GM12891 (cell line): ENCODE results near the gene CD48. TPM values are rescaled to one million over a fixed set of nuclear protein-coding genes. Genes with fewer than 3 reads are reported as not detected.

ENCODE experiments used
- DNase-seq: peaks from one replicate; pipeline ENCODE4 v3.0.0; 2011; ENCODE audit warnings: low spot score; ENCODE audit not compliant: insufficient read length
- FAIRE-seq: peaks from 2 replicates; lab custom pipeline; 2011; peaks lifted over from hg19 to GRCh38; lab: Jason Lieb, UNC
- PAX5 ChIP-seq: IDR thresholded peaks from 2 replicates; pipeline ENCODE4 v1.6.1; 2011; ENCODE audit warnings: low read length, moderate library complexity, mild to moderate bottlenecking; ENCODE audit not compliant: insufficient read depth, severe bottlenecking
- POLR2A ChIP-seq: IDR thresholded peaks from 2 replicates; pipeline ENCODE4 v1.6.1; 2011; ENCODE audit warnings: low read depth, low read length, control low read depth
- POLR2AphosphoS5 ChIP-seq: IDR thresholded peaks from 2 replicates; pipeline ENCODE4 v1.6.1; 2011; ENCODE audit warnings: low read depth, low read length, control low read depth
- POU2F2 ChIP-seq: IDR thresholded peaks from 2 replicates; pipeline ENCODE4 v1.6.1; 2011; ENCODE audit warnings: low read depth, mild to moderate bottlenecking, control low read depth, low read length, moderate library complexity
- SPI1 ChIP-seq: IDR thresholded peaks from 2 replicates; pipeline ENCODE4 v1.6.1; 2011; ENCODE audit warnings: low read depth, low read length, control low read depth
- TAF1 ChIP-seq: IDR thresholded peaks from 2 replicates; pipeline ENCODE4 v1.6.1; 2011; ENCODE audit warnings: low read depth, low read length, control low read depth
- polyA plus RNA-seq: library from polyadenylated mRNA; unstranded; fragments of >200 nt; gene quantifications from one replicate; pipeline ENCODE4 v1.2.1, GENCODE V29; 2012; ENCODE audit warnings: low read depth, missing spikeins, inconsistent platforms; ENCODE audit not compliant: missing spikeins

The CD48 gene, protein sequence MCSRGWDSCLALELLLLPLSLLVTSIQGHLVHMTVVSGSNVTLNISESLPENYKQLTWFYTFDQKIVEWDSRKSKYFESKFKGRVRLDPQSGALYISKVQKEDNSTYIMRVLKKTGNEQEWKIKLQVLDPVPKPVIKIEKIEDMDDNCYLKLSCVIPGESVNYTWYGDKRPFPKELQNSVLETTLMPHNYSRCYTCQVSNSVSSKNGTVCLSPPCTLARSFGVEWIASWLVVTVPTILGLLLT
- 614 TPM for polyA plus RNA-seq

DNA sequence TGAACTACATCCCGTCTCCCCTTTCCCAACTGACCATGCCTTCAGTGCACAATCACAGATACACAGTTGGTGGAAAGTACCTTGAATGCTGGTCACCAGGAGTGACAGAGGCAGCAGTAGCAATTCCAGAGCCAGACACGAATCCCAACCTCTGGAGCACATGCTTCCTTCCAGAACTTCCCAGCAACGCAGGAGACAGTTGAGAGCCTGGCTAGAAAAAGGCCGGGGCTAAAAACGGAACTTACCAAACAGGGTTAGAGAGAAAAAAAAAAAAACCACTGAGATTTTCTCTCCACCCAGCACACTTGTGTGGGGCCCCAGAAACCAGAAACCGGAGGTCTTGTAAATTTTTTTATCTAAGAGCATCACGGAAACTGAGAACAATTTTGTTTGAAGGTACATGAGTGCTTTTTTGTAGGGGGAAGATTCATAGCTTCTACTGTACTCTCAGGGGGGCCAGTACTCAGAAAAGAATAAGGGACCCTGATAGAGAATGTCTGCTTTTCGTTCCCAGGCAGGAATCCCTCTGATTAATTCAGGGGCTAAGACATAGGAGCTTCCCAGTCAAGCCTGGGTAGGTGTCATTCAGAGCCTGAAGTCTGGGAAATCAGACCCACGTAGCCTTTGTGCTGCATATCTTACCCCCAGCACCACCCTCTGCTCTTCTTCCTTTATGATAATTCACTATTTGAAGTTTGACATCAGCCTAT, at the start of gene CD48:
CD48 (minus strand) TSS at position 221 of the 710 bp plus-strand sequence; CDS start at position 162, 59 bp downstream.
- TF ChIP-seq PAX5 (no peak), POLR2AphosphoS5 (peak; percentile 65; the same call in 1 of the 2 replicates), TAF1 (peak; percentile 55), POLR2A (peak; percentile 67; the same call in 1 of the 2 replicates)
- FAIRE-seq (peak; percentile 92), DNase-seq (no peak)

DNA sequence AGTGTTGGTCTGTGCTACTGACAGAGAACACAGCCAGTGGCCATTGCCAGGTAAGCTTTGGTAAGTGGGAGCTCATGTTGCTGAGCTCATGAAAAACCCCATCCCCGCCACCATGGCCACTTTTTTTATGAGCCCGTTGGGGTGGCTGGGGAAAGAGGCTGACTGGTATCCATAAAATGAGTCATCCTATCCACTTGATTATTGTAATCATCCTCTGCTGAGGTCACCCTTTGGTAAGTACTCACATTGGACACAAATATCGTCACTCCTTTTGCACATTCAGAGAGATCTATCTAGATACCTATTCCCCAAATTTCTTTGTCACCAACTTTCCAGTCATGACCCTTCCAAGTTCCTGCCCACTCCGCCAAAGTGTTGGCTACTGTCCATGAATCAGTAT, 49.4 kb upstream of the CD48 start:
- TF ChIP-seq TAF1: no peak
- no peak for TF ChIP-seq POU2F2
- TF ChIP-seq SPI1: no peak
- no peak for TF ChIP-seq POLR2A
- no peak for TF ChIP-seq PAX5
- no peak for DNase-seq
- FAIRE-seq: no peak

DNA sequence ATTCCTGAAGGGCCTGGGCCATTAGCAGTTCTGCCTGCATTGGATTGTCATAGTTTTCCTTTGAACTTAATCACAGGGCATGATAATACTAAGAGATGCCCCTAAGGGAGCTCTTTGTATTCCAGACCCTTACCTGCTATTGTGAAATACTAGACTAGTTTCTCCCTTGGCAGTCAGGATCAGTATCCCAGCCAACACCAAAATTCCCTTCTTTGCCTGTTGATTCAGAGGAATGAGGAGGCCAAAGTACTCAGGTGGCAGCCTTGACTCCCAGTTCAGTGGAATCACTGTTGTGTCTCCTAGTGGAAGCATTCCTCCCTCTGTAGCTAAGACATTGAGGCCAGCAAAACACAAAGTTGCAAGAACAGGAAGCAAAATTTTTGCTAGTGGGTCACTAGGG, 48.1 kb upstream of the CD48 start:
- FAIRE-seq (no peak), DNase-seq (no peak)
- TF ChIP-seq POLR2AphosphoS5 (no peak), POLR2A (no peak), TAF1 (no peak), POU2F2 (no peak), PAX5 (no peak), SPI1 (no peak)

DNA sequence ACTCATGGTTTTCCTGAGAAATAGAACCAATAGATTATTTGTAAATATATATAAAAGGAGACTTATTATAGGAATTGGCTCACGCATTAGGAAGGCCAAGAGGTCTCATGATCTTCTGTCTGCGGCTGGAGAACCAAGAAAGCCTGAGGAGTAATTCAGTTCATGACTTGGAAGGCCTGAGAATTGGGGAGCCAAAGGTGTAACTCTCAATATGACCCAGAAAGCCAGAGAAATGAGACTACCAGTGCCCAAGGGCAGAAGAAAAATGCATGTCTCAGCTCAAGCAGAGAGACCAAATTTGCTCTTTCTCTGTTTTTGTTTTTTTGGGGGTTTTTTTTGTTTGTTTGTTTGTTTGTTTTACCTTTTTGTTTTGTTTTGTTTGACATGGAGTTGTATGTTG, 46.9 kb upstream of the CD48 start:
- no peak for TF ChIP-seq TAF1
- no peak for TF ChIP-seq PAX5
- TF ChIP-seq POLR2AphosphoS5: no peak
- no peak for TF ChIP-seq POU2F2
- TF ChIP-seq POLR2A: no peak
- TF ChIP-seq SPI1: no peak
- FAIRE-seq (no peak), DNase-seq (no peak)

DNA sequence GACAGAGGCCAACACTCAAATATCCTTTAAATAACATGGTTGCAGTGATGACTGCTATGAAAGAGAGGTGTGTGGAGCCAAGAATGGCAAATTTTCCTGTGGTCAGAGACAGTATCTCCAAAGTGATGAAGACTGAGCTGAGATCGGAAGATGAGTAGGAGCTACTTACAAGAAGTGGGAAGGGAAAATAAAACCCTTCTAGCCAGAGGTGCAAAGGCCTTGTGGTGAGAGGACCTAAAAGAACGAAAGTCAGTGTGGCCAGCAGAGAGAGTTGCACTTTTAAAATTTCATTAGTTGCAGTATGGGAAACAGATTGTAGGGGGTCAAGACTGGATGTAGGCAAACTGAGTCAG, 45.2 kb upstream of the CD48 start:
- FAIRE-seq: no peak
- TF ChIP-seq POU2F2: no peak
- TF ChIP-seq POLR2A: peak; percentile 43; the same call in 1 of the 2 replicates
- no peak for DNase-seq

DNA sequence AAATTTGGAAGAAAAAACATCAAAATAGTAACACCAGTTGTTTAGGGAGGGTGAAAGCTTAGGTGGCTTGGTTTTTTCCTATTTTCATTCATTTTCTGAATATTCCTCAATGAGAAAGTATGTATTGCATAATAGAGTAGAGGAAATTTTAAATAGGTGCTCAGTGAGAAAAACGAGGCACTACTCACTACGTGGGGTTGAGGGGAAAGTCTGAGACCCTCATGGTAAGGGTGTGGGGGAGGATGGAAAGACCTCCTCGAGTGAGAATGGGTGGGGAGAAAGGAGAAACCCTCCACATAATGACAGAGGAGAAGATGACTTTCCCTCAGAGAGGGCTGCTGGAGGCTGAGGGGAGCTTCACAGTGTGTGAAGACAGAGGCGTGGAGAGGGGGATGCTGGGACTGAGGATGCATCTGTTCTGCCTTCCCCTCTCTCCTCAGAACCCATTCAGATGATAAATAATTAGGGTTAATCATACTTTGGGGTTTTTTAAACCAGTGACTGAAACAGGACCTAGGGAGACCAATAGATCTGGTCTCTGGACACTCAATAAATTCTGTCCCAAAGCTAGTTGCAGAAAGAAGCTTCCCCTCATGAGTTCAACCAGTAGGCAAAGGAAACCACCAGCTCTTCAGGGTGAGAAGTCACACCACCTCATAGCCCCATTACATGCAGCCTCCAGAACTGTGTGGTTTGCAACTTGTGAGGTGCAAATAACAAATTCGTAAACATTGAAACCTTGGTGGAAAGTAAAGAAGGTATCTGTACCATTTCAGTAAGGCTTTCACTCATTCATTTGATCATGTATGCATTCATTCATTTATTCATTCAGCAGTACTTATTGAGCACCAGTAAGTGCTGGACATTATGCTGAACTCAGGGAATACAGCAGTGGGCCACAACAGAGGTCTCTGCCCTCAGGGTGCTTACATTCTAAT, 44.6 kb upstream of the CD48 start:
- DNase-seq (no peak), FAIRE-seq (peak; percentile 84)
- TF ChIP-seq POU2F2 (no peak), PAX5 (no peak), SPI1 (no peak), POLR2AphosphoS5 (peak; percentile 38; the same call in 1 of the 2 replicates), POLR2A (peak; percentile 46), TAF1 (no peak)

DNA sequence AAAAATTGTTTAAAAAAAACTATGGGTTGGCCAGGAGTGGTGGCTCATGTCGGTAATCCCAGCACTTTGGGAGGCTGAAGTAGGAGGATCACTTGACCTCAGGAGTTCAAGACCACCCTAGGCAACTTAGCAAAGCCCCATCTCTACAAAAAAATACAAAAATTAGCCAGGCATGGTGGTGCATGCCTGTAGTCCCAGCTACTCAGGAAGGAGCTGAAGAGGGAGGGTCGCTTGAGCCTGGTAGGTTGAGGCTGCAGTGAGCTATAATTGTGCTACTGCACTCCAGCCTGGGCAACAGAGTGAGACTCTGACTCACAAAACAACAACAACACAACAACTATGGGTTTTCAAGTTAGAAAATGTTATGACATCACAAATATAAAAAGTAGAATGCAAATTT, 43.8 kb upstream of the CD48 start:
- peak; percentile 77 for FAIRE-seq
- TF ChIP-seq POU2F2: peak; percentile 18; the same call in 1 of the 2 replicates
- TF ChIP-seq POLR2A: no peak; the same call in 1 of the 2 replicates
- DNase-seq: no peak

DNA sequence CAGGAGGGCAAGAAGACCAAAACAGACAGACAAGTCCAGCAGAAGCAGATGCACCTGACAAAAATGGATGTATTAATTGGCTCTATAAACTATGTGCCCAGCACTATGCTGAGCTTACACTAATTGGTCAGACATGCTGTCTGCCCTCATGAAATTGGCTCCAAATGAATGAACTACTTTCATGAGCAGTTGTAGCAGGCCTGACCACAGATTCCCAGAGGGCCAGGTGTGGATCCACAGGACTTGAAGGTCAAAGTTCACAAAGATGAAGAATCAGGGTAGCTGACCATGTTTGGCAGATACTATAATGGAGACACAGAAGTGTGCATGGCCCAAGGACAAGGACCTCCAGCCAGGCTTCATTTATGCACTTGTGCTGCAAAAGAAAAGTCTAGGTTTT, 42.0 kb upstream of the CD48 start:
- TF ChIP-seq POLR2AphosphoS5 (peak; percentile 57), POU2F2 (no peak), PAX5 (no peak)
- DNase-seq (no peak), FAIRE-seq (peak; percentile 52)

DNA sequence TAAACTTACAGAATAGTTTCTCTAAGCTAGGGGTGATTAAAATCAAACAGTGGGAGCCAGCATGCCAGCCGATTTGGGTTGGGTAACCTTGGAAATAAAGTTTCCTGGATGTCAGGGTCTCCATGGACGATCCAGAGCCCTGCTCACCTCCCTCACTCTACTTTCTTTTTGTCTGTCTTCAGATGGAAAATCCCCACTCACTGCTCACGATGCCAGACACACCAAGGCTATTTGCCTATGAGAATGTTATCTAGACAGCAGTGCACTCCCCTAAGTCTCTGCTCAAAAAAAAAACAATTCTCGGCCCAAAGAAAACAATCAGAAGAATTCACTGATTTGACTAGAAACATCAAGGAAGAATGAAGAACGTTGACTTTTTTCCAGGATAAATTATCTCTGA, 41.3 kb upstream of the CD48 start:
- TF ChIP-seq PAX5 (no peak), POLR2A (no peak), POLR2AphosphoS5 (no peak), TAF1 (no peak), SPI1 (no peak), POU2F2 (no peak)
- DNase-seq: no peak
- no peak for FAIRE-seq

DNA sequence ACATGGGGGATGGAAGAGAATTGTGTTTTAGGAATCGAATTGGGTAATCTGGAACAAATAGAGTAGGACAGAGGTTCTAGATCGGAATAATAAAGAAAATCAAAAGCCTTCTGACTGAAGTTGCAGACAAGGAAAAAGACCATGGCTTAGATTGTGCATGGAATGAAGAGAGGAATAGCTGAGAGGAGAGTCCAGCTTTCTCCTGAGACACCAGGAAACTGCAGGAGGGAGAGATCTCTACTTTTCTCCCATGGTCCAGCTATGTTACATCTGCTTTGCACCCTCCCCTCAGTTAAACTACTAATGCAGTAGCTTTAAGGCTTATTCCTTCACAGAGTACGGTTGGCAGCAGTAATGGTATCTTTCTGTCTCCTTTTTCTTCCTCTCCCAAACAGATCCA, 40.8 kb upstream of the CD48 start:
- TF ChIP-seq POLR2AphosphoS5 (no peak), SPI1 (no peak), TAF1 (no peak), POLR2A (no peak), PAX5 (no peak), POU2F2 (no peak)
- FAIRE-seq: no peak

More for the DNA sequence above, 40.8 kb upstream of the CD48 start:
- no peak for DNase-seq
